IPS-NIHi11 (cell line): ENCODE measurements around the gene NUMA1.
A peak's percentile ranks its signal among the peaks of the same experiment; 100 is the strongest.

Source experiments
- DNase-seq: peaks from one replicate; pipeline ENCODE4 v3.0.0; 2012; ENCODE audit warnings: mixed read lengths, low spot score

Gene NUMA1

GRCh38 chr11:71999798-72000197 is 80.5 kb downstream of the NUMA1 start:
- DNase-seq, result no peak

- no peak for DNase-seq
Observed at GRCh38 chr11:71999362-71999761, 81.0 kb downstream of the NUMA1 start.

- DNase-seq, result no peak
Observed at GRCh38 chr11:71998649-71999310, 81.6 kb downstream of the NUMA1 start, which contains the start of gene IL18BP. Gene IL18BP, plus strand, starts transcription at chr11:71998909. Its CDS starts 1,076 bp downstream, at chr11:71999985.

GRCh38 chr11:71998061-71998460 is 82.3 kb downstream of the NUMA1 start:
- no peak for DNase-seq

GRCh38 chr11:71997594-71997993 is 82.7 kb downstream of the NUMA1 start:
- DNase-seq, result no peak

GRCh38 chr11:71996946-71997345 is 83.4 kb downstream of the NUMA1 start:
- no peak for DNase-seq

GRCh38 chr11:71996517-71996916 is 83.8 kb downstream of the NUMA1 start:
- DNase-seq, result no peak

- DNase-seq, result no peak
Observed at GRCh38 chr11:71995726-71996291, 84.5 kb downstream of the NUMA1 start.

GRCh38 chr11:71994786-71995185 is 85.6 kb downstream of the NUMA1 start:
- DNase-seq, result no peak

- DNase-seq, result no peak
Observed at GRCh38 chr11:71992136-71992730, 88.1 kb downstream of the NUMA1 start.

- DNase-seq, result no peak
Observed at GRCh38 chr11:71991494-71991893, 88.8 kb downstream of the NUMA1 start.

GRCh38 chr11:71990701-71991100 is 89.6 kb downstream of the NUMA1 start:
- no peak for DNase-seq

GRCh38 chr11:71988050-71988449 is 92.3 kb downstream of the NUMA1 start:
- DNase-seq, result no peak

- DNase-seq, result no peak
Observed at GRCh38 chr11:71987521-71987920, 92.8 kb downstream of the NUMA1 start.

GRCh38 chr11:71986131-71986530 is 94.2 kb downstream of the NUMA1 start:
- no peak for DNase-seq

- DNase-seq, result no peak
Observed at GRCh38 chr11:71979602-71980001, 100.7 kb downstream of the NUMA1 start.

GRCh38 chr11:71979094-71979493 is 101.2 kb downstream of the NUMA1 start:
- no peak for DNase-seq

- DNase-seq, result peak; percentile 62
Observed at GRCh38 chr11:71977743-71978418, 102.5 kb downstream of the NUMA1 start.

GRCh38 chr11:71977090-71977489 is 103.3 kb downstream of the NUMA1 start:
- DNase-seq, result no peak

- no peak for DNase-seq
Observed at GRCh38 chr11:71976551-71976950, 103.8 kb downstream of the NUMA1 start.

- DNase-seq, result no peak
Observed at GRCh38 chr11:71971680-71972079, 108.7 kb downstream of the NUMA1 start.

- DNase-seq, result no peak
Observed at GRCh38 chr11:71964641-71965040, 115.7 kb downstream of the NUMA1 start.

- no peak for DNase-seq
Observed at GRCh38 chr11:71963468-71963867, 116.9 kb downstream of the NUMA1 start.
